ENCODE data around the gene MADD.
A peak's percentile ranks its signal among the peaks of the same experiment; 100 is the strongest.

MADD gene

GRCh38 chr11:47257177-47257516 is 12.8 kb upstream of the MADD start:
- no peaks in the 10 kb centered on the region for H3K79me2 ChIP-seq (ENCODE audit: control insufficient read depth, insufficient read depth, low read length, poor library complexity)
- peak overlapping the region; percentile 56 for H2AFZ ChIP-seq (ENCODE audit: insufficient read depth, low read length, poor library complexity)
- H3K4ac ChIP-seq (ENCODE audit: low read depth, low read length): no peak overlapping the region
- H3K23ac ChIP-seq (ENCODE audit: low read length): no peak overlapping the region
- H3K9me3 ChIP-seq (ENCODE audit: insufficient read depth, low read depth, low read length): peaks cover 2% of the 10 kb centered on the region
- H2BK120ac ChIP-seq (ENCODE audit: insufficient read depth, low read length, poor library complexity): peak overlapping the region; percentile 34
- peak overlapping the region; percentile 88 for H4K8ac ChIP-seq (ENCODE audit: low read depth, low read length)
- peak overlapping the region; percentile 77 for H3K27ac ChIP-seq (ENCODE audit: low read depth, low read length)
- WGBS (ENCODE audit: extremely low coverage, insufficient coverage, insufficient read length): no CpG with 5 or more reads among the region's 2 CpGs
- no peak overlapping the region for H3K14ac ChIP-seq (ENCODE audit: low read length)
- H3K4me1 ChIP-seq (ENCODE audit: control insufficient read depth in 1 of 2, insufficient read depth in 2 of 2, low read length in 2 of 2): peaks cover 31 to 33% of the 10 kb centered on the region in 2 experiments
- H2BK12ac ChIP-seq (ENCODE audit: low read length): peak overlapping the region; percentile 7
- no peaks in the 10 kb centered on the region for H3K27me3 ChIP-seq (ENCODE audit: insufficient read depth, low read length)
- peak overlapping the region; percentile 66 for H3K18ac ChIP-seq (ENCODE audit: low read length)
- peak in 1 of 2 donors; percentile 19 for DNase-seq
- no peak overlapping the region for H3K9ac ChIP-seq (ENCODE audit: low read length)
- H3K4me3 ChIP-seq (ENCODE audit: low read depth, low read length): no peak overlapping the region
- H3K4me2 ChIP-seq (ENCODE audit: low read length): peak overlapping the region; percentile 68
- H3K36me3 ChIP-seq (ENCODE audit: control insufficient read depth in 1 of 2, insufficient read depth in 2 of 2, low read length in 2 of 2): peaks cover 4 to 5% of the 10 kb centered on the region in 2 experiments
- H2BK5ac ChIP-seq (ENCODE audit: low read depth, low read length, poor library complexity): peak overlapping the region; percentile 70
- H4K12ac ChIP-seq (ENCODE audit: low read depth, low read length): peak overlapping the region; percentile 14
- peaks cover 23% of the 10 kb centered on the region for H3K79me1 ChIP-seq (ENCODE audit: low read length)
- peak overlapping the region; percentile 90 for H4K91ac ChIP-seq (ENCODE audit: low read depth, low read length)
- H2AK5ac ChIP-seq (ENCODE audit: low read length): peak overlapping the region; percentile 85

DNA sequence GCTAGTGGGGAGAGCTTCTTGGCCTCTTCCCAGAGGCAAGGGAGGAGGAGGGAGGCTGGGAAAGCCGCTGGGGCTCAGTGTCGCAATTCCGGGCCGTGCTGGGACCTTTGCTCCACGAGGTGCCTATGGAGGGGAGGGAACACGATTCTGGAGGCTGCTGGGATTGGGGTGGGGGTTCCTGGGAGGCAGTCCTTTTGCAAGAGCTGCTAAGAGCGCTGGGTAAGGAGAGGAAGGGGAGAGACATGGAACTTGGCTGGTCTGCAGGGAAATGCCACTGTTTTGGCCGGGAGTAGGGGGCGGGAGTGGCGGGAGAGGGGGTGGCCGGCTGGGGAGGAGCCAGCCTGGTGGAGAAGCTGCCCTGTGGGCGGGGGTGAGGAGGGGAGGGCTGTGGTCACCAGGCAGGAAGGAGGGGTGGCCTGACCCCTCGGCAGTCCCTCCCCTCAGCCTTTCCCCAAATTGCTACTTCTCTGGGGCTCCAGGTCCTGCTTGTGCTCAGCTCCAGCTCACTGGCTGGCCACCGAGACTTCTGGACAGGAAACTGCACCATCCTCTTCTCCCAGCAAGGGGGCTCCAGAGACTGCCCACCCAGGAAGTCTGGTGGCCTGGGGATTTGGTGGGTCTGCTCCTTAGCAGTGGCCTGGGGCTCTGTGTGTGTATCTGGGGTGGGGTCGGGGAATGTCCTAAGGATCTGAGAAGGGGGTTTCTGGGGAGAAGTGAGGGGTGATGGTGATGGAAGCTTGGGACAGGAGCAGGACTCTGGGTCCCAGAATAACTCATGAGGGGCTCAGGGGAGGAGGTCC is 12.2 kb upstream of the MADD start, which contains the start of gene NR1H3:
TSS of gene NR1H3 (plus strand) at position 480 of the 800 bp plus-strand sequence. CDS start 1,221 bp downstream, outside the sequence.
- Histone ChIP-seq H2BK120ac (ENCODE audit: insufficient read depth, low read length, poor library complexity) (peak within 1 kb of the TSS; percentile 78), H3K4me1 (ENCODE audit: control insufficient read depth in 1 of 2, insufficient read depth in 2 of 2, low read length in 2 of 2) (peaks cover 31 to 33% of the 10 kb centered on the region in 2 experiments), H3K27me3 (ENCODE audit: insufficient read depth, low read length) (no peaks in the 10 kb centered on the region), H3K4me2 (ENCODE audit: low read length) (peak within 1 kb of the TSS; percentile 68), H3K9me3 (ENCODE audit: insufficient read depth, low read depth, low read length) (peaks cover 2% of the 10 kb centered on the region), H3K36me3 (ENCODE audit: control insufficient read depth in 1 of 2, insufficient read depth in 2 of 2, low read length in 2 of 2) (peaks cover 4 to 5% of the 10 kb centered on the region in 2 experiments), H3K4me3 (ENCODE audit: low read depth, low read length) (no peak within 1 kb of the TSS), H3K79me2 (ENCODE audit: control insufficient read depth, insufficient read depth, low read length, poor library complexity) (no peaks in the 10 kb centered on the region), H4K91ac (ENCODE audit: low read depth, low read length) (peak within 1 kb of the TSS; percentile 90), H4K8ac (ENCODE audit: low read depth, low read length) (peak within 1 kb of the TSS; percentile 88), H3K4ac (ENCODE audit: low read depth, low read length) (peak within 1 kb of the TSS; percentile 65), H2BK5ac (ENCODE audit: low read depth, low read length, poor library complexity) (peak within 1 kb of the TSS; percentile 70), H2BK12ac (ENCODE audit: low read length) (peak within 1 kb of the TSS; percentile 84), H3K9ac (ENCODE audit: low read length) (peak within 1 kb of the TSS; percentile 62), H2AK5ac (ENCODE audit: low read length) (peak within 1 kb of the TSS; percentile 86), H3K14ac (ENCODE audit: low read length) (peak within 1 kb of the TSS; percentile 69), H3K23ac (ENCODE audit: low read length) (no peak within 1 kb of the TSS), H2AFZ (ENCODE audit: insufficient read depth, low read length, poor library complexity) (peak within 1 kb of the TSS; percentile 56), H3K79me1 (ENCODE audit: low read length) (peaks cover 23% of the 10 kb centered on the region), H3K27ac (ENCODE audit: low read depth, low read length) (peak within 1 kb of the TSS; percentile 77), H3K18ac (ENCODE audit: low read length) (peak within 1 kb of the TSS; percentile 77), H4K12ac (ENCODE audit: low read depth, low read length) (peak within 1 kb of the TSS; percentile 37)
- WGBS (ENCODE audit: extremely low coverage, insufficient coverage, insufficient read length): no CpG with 5 or more reads among the region's 15 CpGs
- DNase-seq: peak; percentile 9 to 34

DNA sequence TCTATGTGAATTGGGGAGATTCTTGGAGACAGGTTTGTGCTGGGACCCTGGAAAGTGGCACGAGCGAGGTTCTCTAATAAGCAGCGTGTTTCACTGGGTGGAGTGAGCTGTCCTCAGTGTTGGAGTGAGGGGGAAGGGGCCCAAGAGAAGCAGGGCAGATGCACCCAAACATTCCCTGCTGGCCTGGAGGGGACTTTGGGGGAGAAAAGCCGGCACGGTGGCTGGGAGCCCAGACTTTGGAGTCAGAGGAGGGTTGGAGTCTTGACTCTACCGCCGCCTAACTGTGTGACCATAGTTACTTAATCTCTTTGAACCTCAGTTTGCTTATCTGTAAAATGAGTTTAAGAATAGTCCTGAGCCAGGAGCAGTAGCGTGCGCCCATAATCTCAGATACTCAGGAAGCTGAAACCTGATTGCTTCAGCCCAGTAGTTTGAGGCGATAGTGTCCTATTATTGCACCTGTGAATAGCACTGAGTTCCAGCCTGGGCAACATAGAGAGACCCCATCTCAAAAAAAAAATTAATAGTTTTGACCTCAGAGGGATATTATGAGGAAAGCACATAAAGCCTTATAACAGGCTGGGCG is 11.5 kb upstream of the MADD start:
- no peak overlapping the region for H2AFZ ChIP-seq (ENCODE audit: insufficient read depth, low read length, poor library complexity)
- peak overlapping the region; percentile 90 for H4K91ac ChIP-seq (ENCODE audit: low read depth, low read length)
- peaks cover 2% of the 10 kb centered on the region for H3K9me3 ChIP-seq (ENCODE audit: insufficient read depth, low read depth, low read length)
- H3K79me2 ChIP-seq (ENCODE audit: control insufficient read depth, insufficient read depth, low read length, poor library complexity): no peaks in the 10 kb centered on the region
- H2BK12ac ChIP-seq (ENCODE audit: low read length): peak overlapping the region; percentile 84
- peak overlapping the region; percentile 77 for H3K18ac ChIP-seq (ENCODE audit: low read length)
- peak overlapping the region; percentile 65 for H3K4ac ChIP-seq (ENCODE audit: low read depth, low read length)
- peak overlapping the region; percentile 86 for H2AK5ac ChIP-seq (ENCODE audit: low read length)
- peaks cover 4 to 5% of the 10 kb centered on the region in 2 experiments for H3K36me3 ChIP-seq (ENCODE audit: control insufficient read depth in 1 of 2, insufficient read depth in 2 of 2, low read length in 2 of 2)
- no peak overlapping the region for H3K9ac ChIP-seq (ENCODE audit: low read length)
- H3K4me2 ChIP-seq (ENCODE audit: low read length): peak overlapping the region; percentile 68
- peak overlapping the region; percentile 78 for H2BK120ac ChIP-seq (ENCODE audit: insufficient read depth, low read length, poor library complexity)
- peak overlapping the region; percentile 77 for H3K27ac ChIP-seq (ENCODE audit: low read depth, low read length)
- H3K4me3 ChIP-seq (ENCODE audit: low read depth, low read length): no peak overlapping the region
- H3K23ac ChIP-seq (ENCODE audit: low read length): no peak overlapping the region
- no peaks in the 10 kb centered on the region for H3K27me3 ChIP-seq (ENCODE audit: insufficient read depth, low read length)
- DNase-seq: no peak
- peaks cover 23% of the 10 kb centered on the region for H3K79me1 ChIP-seq (ENCODE audit: low read length)
- peak overlapping the region; percentile 88 for H4K8ac ChIP-seq (ENCODE audit: low read depth, low read length)
- peak overlapping the region; percentile 37 for H4K12ac ChIP-seq (ENCODE audit: low read depth, low read length)
- H2BK5ac ChIP-seq (ENCODE audit: low read depth, low read length, poor library complexity): peak overlapping the region; percentile 67
- no CpG with 5 or more reads among the region's 11 CpGs for WGBS (ENCODE audit: extremely low coverage, insufficient coverage, insufficient read length)
- peaks cover 31 to 33% of the 10 kb centered on the region in 2 experiments for H3K4me1 ChIP-seq (ENCODE audit: control insufficient read depth in 1 of 2, insufficient read depth in 2 of 2, low read length in 2 of 2)
- H3K14ac ChIP-seq (ENCODE audit: low read length): peak overlapping the region; percentile 69

DNA sequence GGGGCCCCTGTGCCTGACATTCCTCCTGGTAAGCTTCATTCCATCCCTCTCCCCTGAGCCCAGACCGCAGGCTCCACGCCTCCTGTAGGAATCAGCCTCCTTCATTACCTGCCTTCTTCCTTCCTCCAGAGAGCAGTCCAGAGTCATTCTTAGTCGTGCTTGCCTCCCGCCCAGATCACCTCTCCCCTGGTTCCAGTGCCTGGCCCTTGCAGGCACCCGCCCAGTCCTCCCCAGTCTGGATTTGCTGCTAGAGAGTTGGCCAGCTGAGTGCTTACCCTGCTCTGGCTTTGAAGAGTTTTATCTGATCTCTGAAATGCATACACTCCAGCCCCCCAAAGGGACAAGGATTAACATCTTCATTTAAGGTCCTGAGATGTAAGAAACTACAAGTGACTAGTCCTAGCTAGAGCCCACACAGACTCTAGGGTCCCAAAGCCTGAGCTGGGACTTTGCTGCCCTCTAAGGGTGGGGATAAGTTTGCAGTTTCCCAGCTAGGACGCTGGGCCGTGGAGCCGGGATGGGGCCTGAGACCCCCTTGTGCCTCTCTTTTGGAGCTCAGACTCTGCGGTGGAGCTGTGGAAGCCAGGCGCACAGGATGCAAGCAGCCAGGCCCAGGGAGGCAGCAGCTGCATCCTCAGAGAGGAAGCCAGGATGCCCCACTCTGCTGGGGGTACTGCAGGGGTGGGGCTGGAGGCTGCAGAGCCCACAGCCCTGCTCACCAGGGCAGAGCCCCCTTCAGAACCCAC is 10.5 kb upstream of the MADD start:
- peaks cover 4 to 5% of the 10 kb centered on the region in 2 experiments for H3K36me3 ChIP-seq (ENCODE audit: control insufficient read depth in 1 of 2, insufficient read depth in 2 of 2, low read length in 2 of 2)
- peaks cover 23% of the 10 kb centered on the region for H3K79me1 ChIP-seq (ENCODE audit: low read length)
- H2AFZ ChIP-seq (ENCODE audit: insufficient read depth, low read length, poor library complexity): no peak overlapping the region
- H3K27ac ChIP-seq (ENCODE audit: low read depth, low read length): peak overlapping the region; percentile 80
- peak; percentile 61 to 73 for DNase-seq
- peak overlapping the region; percentile 39 for H3K9ac ChIP-seq (ENCODE audit: low read length)
- no peaks in the 10 kb centered on the region for H3K79me2 ChIP-seq (ENCODE audit: control insufficient read depth, insufficient read depth, low read length, poor library complexity)
- H3K18ac ChIP-seq (ENCODE audit: low read length): peak overlapping the region; percentile 20
- no peak overlapping the region for H3K23ac ChIP-seq (ENCODE audit: low read length)
- H2BK12ac ChIP-seq (ENCODE audit: low read length): peak overlapping the region; percentile 20
- H3K27me3 ChIP-seq (ENCODE audit: insufficient read depth, low read length): no peaks in the 10 kb centered on the region
- H2BK5ac ChIP-seq (ENCODE audit: low read depth, low read length, poor library complexity): peak overlapping the region; percentile 3
- peak overlapping the region; percentile 25 for H4K12ac ChIP-seq (ENCODE audit: low read depth, low read length)
- H3K4me3 ChIP-seq (ENCODE audit: low read depth, low read length): no peak overlapping the region
- peak overlapping the region; percentile 85 for H3K14ac ChIP-seq (ENCODE audit: low read length)
- H3K4ac ChIP-seq (ENCODE audit: low read depth, low read length): peak overlapping the region; percentile 38
- H3K4me2 ChIP-seq (ENCODE audit: low read length): peak overlapping the region; percentile 48
- H4K8ac ChIP-seq (ENCODE audit: low read depth, low read length): peak overlapping the region; percentile 47
- WGBS (ENCODE audit: extremely low coverage, insufficient coverage, insufficient read length): no CpG with 5 or more reads among the region's 10 CpGs
- H2BK120ac ChIP-seq (ENCODE audit: insufficient read depth, low read length, poor library complexity): peak overlapping the region; percentile 33
- peak overlapping the region; percentile 71 for H4K91ac ChIP-seq (ENCODE audit: low read depth, low read length)
- peaks cover 27 to 30% of the 10 kb centered on the region in 2 experiments for H3K4me1 ChIP-seq (ENCODE audit: control insufficient read depth in 1 of 2, insufficient read depth in 2 of 2, low read length in 2 of 2)
- H2AK5ac ChIP-seq (ENCODE audit: low read length): peak overlapping the region; percentile 85
- H3K9me3 ChIP-seq (ENCODE audit: insufficient read depth, low read depth, low read length): peaks cover 2% of the 10 kb centered on the region

All from trophoblast cell (in vitro differentiated cells and primary cell).